GM21390 (cell line): Measurements from ENCODE around the gene RPTOR.

ENCODE experiments used
- ATAC-seq: cut with Tn5 transposase; IDR thresholded peaks from one replicate; pipeline ENCODE4 v1.9.1; 2021; ENCODE audit not compliant: unreplicated experiment

RPTOR gene

DNA sequence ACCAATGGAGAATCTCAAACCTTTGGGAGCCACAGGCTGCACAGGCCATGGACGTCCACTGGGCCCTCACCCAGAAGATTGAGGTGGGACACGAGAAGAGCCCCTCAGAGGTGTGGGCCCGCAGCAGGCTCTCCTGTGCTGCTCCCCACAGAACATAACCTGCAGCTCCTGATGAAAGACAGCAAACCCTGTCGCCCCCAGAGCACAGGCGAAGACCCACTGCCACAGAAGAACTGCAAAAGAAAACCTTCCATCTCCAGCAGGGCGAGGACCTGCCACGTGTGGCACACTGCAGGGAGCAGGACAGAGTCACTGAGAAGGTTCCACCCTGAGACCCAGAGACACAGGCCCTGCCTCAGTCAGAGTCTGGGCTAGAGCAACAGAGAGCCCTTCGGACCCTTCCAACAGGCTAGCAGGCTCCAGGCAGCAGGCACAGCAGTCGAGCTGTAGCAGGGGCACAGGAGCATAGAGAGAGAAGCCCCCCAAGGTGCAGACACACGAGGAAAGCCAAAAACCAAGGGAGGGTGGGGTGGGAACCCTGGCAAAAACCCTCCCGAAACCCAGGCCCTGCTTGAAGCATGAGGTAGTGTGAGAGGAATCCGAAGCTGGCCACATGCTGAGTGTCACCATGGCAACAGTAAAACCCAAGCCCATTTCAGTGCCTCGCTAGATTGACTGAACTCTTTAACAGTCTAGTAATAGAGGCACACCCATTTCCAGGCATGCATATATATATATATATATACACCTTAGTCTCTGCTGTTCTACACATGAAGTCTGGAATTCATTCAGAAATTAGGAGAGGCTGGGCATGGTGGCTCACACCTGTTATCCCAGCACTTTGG, 387.0 kb downstream of the RPTOR start:
- ATAC-seq: no peak

- no peak for ATAC-seq
Observed at GRCh38 chr17:80935526-80935925, 390.9 kb downstream of the RPTOR start.

- no peak for ATAC-seq
Observed at GRCh38 chr17:80936218-80936617, 391.6 kb downstream of the RPTOR start.

GRCh38 chr17:80936723-80937122, 392.1 kb downstream of the RPTOR start:
- ATAC-seq: no peak

GRCh38 chr17:80937462-80938381, 393.1 kb downstream of the RPTOR start:
- no peak for ATAC-seq

DNA sequence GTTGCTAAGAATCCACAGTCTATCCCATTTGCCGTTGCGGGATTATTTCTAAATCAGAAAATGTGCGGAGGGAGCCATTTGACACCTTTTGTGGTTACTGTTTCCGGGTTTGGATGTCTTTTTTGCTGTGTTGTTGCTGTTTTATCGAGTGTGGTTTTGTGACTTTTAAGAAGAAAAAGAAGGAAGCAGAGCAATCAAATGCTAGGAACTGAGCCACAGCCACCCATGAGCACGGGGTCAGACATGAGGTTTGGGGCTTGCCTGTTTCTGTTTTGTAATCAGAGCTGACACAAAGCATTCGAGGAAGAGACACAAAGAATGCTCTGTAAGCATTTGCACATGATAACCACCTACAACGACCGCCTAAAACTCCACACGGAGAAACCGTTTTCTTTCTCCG, 393.9 kb downstream of the RPTOR start:
- no peak for ATAC-seq

GRCh38 chr17:80939151-80940145, 394.8 kb downstream of the RPTOR start:
- no peak for ATAC-seq

GRCh38 chr17:80940171-80941123, 395.8 kb downstream of the RPTOR start:
- no peak for ATAC-seq

DNA sequence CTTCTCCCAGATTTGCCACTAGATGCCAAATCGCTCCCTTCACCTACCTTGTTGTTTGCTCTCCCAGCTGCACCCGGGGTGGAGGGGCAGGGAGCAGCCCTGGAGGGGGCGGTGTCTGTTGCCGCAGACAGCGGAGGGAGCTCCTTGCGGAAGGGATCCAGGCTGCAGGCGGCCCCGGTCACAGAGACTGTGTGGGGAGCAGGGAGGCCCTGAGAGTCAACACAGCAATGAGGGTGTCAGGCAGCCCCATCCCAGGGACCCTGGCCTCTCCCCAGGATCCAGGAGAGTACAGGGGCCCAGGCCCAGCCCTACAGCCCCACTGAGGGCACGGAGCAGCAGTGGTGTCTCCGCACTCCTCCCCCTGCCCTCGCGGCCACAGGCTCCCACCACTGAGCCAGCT, 396.5 kb downstream of the RPTOR start:
- no peak for ATAC-seq

- ATAC-seq: no peak
Observed at GRCh38 chr17:80941743-80942422, 397.2 kb downstream of the RPTOR start.

GRCh38 chr17:80942423-80943345, 398.0 kb downstream of the RPTOR start:
- no peak for ATAC-seq

- no peak for ATAC-seq
Observed at GRCh38 chr17:80943346-80944145, 398.9 kb downstream of the RPTOR start.

GRCh38 chr17:80944326-80944725, 399.7 kb downstream of the RPTOR start:
- no peak for ATAC-seq

GRCh38 chr17:80945736-80946135, 401.1 kb downstream of the RPTOR start:
- ATAC-seq: no peak

- no peak for ATAC-seq
Observed at GRCh38 chr17:80946449-80946848, 401.8 kb downstream of the RPTOR start.

GRCh38 chr17:80947200-80947940, 402.7 kb downstream of the RPTOR start:
- no peak for ATAC-seq
